Measurements from ENCODE around the gene PEX10. TPM values are rescaled to one million over a fixed set of nuclear protein-coding genes. Genes with fewer than 3 reads are reported as not detected.

The PEX10 gene
- total RNA-seq, 1 experiment from 2014 or later: 27.6 TPM

- intact Hi-C loops (cut with micrococcal nuclease; ENCODE audit: unreplicated experiment): no loop called here
- H3K27me3 ChIP-seq (replicated peaks; ENCODE audit: insufficient read depth, low read depth, low read length, poor library complexity): no peaks in the 10 kb centered on the region
- no peaks in the 10 kb centered on the region for H3K4me1 ChIP-seq (ENCODE audit: insufficient read depth, low read length, poor library complexity, severe bottlenecking)
- ChIA-PET POLR2A (ENCODE audit: low non-redundant PET) (no interaction called here), CTCF (no interaction called here)
- no peak for DNase-seq (ENCODE audit: low spot score)
- H3K9me3 ChIP-seq (ENCODE audit: low read depth, low read length, poor library complexity, severe bottlenecking): no peaks in the 10 kb centered on the region
- H3K36me3 ChIP-seq (ENCODE audit: insufficient read depth, low read length, poor library complexity, severe bottlenecking): no peaks in the 10 kb centered on the region
- no peak overlapping the region for H3K4me3 ChIP-seq (ENCODE audit: low read depth, low read length, poor library complexity, severe bottlenecking)
- TF ChIP-seq EZH2 (IDR thresholded peaks at IDR 0.05; ENCODE audit: borderline replicate concordance, low read depth, low read length, poor library complexity, severe bottlenecking) (no peak), CTCF (conservative IDR thresholded peaks at IDR 0.05; ENCODE audit: low read depth, low read length) (no peak)
- no TSS peak for BruUV-seq (replicated peaks)
- peak overlapping the region; percentile 37 for H3K27ac ChIP-seq (ENCODE audit: low read depth, low read length, poor library complexity, severe bottlenecking)
These were observed 37.0 kb downstream of the PEX10 start for GRCh38 chr1:2375246-2375922.

GRCh38 chr1:2374252-2375155 is 37.9 kb downstream of the PEX10 start:
- H3K36me3 ChIP-seq (ENCODE audit: insufficient read depth, low read length, poor library complexity, severe bottlenecking): no peaks in the 10 kb centered on the region
- no peaks in the 10 kb centered on the region for H3K27me3 ChIP-seq (replicated peaks; ENCODE audit: insufficient read depth, low read depth, low read length, poor library complexity)
- H3K4me3 ChIP-seq (ENCODE audit: low read depth, low read length, poor library complexity, severe bottlenecking): no peak overlapping the region
- ChIA-PET POLR2A (ENCODE audit: low non-redundant PET) (no interaction called here), CTCF (no interaction called here)
- H3K9me3 ChIP-seq (ENCODE audit: low read depth, low read length, poor library complexity, severe bottlenecking): no peaks in the 10 kb centered on the region
- H3K27ac ChIP-seq (ENCODE audit: low read depth, low read length, poor library complexity, severe bottlenecking): peak overlapping the region; percentile 37
- no TSS peak for BruUV-seq (replicated peaks)
- TF ChIP-seq CTCF (conservative IDR thresholded peaks at IDR 0.05; ENCODE audit: low read depth, low read length) (no peak), EZH2 (IDR thresholded peaks at IDR 0.05; ENCODE audit: borderline replicate concordance, low read depth, low read length, poor library complexity, severe bottlenecking) (no peak)
- intact Hi-C loops (cut with micrococcal nuclease; ENCODE audit: unreplicated experiment): no loop called here
- DNase-seq (ENCODE audit: low spot score): no peak
- H3K4me1 ChIP-seq (ENCODE audit: insufficient read depth, low read length, poor library complexity, severe bottlenecking): no peaks in the 10 kb centered on the region

- intact Hi-C loops (cut with micrococcal nuclease; ENCODE audit: unreplicated experiment): no loop called here
- POLR2A ChIA-PET (ENCODE audit: low non-redundant PET): no interaction called here
- H3K36me3 ChIP-seq (ENCODE audit: insufficient read depth, low read length, poor library complexity, severe bottlenecking): no peaks in the 10 kb centered on the region
These were observed 38.7 kb downstream of the PEX10 start for GRCh38 chr1:2373551-2374251.

More at GRCh38 chr1:2373551-2374251, 38.7 kb downstream of the PEX10 start:
- Histone ChIP-seq H3K4me1 (ENCODE audit: insufficient read depth, low read length, poor library complexity, severe bottlenecking) (no peaks in the 10 kb centered on the region), H3K9me3 (ENCODE audit: low read depth, low read length, poor library complexity, severe bottlenecking) (no peaks in the 10 kb centered on the region), H3K27me3 (replicated peaks; ENCODE audit: insufficient read depth, low read depth, low read length, poor library complexity) (no peaks in the 10 kb centered on the region), H3K4me3 (ENCODE audit: low read depth, low read length, poor library complexity, severe bottlenecking) (no peak overlapping the region), H3K27ac (ENCODE audit: low read depth, low read length, poor library complexity, severe bottlenecking) (no peak overlapping the region)
- no TSS peak for BruUV-seq (replicated peaks)
- CTCF ChIA-PET: no interaction called here
- no peak for TF ChIP-seq EZH2 (IDR thresholded peaks at IDR 0.05; ENCODE audit: borderline replicate concordance, low read depth, low read length, poor library complexity, severe bottlenecking)
- no peak for DNase-seq (ENCODE audit: low spot score)

Data from A673 (cell line).